A673 (cell line): ENCODE data around the gene SPDYA.

Experiments used
- CTCF ChIP-seq: fragments of 300-800, 200-600 bp; sonication (generic); conservative IDR thresholded peaks from 2 replicates; pipeline ENCODE4 v1.5.1; 2017; ENCODE audit warnings: low read depth, mild to moderate bottlenecking, antibody characterized with exemption, low read length, moderate library complexity, mixed read lengths
- EZH2 ChIP-seq: fragments of 200-600 bp; sonication (generic); IDR thresholded peaks from 2 replicates; pipeline ENCODE4 v1.6.1; 2017; ENCODE audit warnings: borderline replicate concordance, low read depth, mild to moderate bottlenecking, mixed read lengths, antibody characterized with exemption, low read length; ENCODE audit not compliant: poor library complexity, severe bottlenecking

GRCh38 chr2:28768422-28768821, 42.2 kb upstream of the SPDYA start:
- TF ChIP-seq CTCF: no peak
- TF ChIP-seq EZH2: no peak
